HG03103 (cell line): ENCODE results near the gene POLR2I.
A peak's percentile ranks its signal among the peaks of the same experiment; 100 is the strongest.

ENCODE experiments used
- ATAC-seq: cut with Tn5 transposase; IDR thresholded peaks from one replicate; pipeline ENCODE4 v1.9.1; 2021; ENCODE audit warnings: low read depth; ENCODE audit not compliant: unreplicated experiment

Gene POLR2I

GRCh38 chr19:36114721-36115452 lies at the start of gene POLR2I:
TSS of gene POLR2I (minus strand) at chr19:36114875. CDS start at chr19:36114856, 19 bp downstream.
- peak; percentile 71 for ATAC-seq

GRCh38 chr19:36163813-36164212 lies 49.1 kb upstream of the POLR2I start:
- no peak for ATAC-seq

DNA sequence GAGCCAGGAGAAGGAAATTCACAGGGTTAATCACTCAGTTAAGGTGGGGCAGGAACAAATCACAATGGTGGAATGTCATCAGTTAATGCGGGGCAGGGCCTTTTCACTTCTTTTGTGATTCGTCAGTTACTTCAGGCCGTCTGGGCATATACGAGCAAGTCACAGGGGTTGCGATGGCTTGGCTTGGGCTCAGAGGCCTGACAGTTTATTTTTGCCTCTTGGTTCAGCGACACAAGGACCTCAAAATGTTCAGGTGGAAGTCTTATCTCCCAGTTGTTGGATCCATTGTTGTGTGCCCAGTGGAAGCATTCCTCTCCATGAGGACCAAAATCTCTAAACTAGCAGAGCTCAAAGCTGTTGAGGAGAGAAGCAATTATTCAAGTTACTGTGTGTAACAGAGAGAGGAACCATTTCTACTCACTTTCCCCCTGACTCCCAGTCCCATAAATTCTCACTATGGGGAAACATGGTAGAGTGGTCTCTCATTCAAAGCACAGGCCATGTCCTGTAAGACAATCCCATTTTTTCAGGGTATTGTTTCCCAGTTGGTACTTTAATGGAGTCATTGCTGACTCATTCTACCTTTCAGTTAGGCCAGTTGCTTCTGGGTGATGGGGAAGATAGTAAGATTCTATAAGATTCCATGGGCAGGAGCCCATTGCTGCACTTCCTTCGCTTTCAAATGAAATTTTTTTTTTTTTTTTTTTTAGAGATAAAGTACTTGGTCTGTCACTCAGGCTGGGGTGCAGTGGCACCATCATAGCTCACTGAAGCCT lies 46.3 kb upstream of the POLR2I start:
- no peak for ATAC-seq

DNA sequence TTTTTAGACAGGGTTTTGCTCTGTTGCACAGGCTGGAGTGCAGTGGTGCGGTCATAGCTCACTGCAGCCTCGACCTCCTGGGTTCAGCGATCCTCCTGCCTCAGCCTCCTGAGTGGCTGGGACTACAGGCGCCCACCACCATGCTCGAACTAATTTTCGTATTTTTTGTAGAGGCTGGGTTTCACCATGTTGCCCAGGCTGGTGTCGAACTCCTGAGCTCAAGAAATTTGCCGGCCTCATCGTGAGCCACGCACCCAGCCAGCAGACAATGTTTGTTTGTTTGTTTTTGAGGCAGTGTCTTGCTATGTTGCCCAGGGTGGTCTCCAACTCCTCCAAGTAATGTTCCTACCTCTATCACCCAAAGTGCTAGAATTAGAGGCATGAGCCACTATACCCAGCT lies 38.5 kb upstream of the POLR2I start:
- ATAC-seq = no peak

DNA sequence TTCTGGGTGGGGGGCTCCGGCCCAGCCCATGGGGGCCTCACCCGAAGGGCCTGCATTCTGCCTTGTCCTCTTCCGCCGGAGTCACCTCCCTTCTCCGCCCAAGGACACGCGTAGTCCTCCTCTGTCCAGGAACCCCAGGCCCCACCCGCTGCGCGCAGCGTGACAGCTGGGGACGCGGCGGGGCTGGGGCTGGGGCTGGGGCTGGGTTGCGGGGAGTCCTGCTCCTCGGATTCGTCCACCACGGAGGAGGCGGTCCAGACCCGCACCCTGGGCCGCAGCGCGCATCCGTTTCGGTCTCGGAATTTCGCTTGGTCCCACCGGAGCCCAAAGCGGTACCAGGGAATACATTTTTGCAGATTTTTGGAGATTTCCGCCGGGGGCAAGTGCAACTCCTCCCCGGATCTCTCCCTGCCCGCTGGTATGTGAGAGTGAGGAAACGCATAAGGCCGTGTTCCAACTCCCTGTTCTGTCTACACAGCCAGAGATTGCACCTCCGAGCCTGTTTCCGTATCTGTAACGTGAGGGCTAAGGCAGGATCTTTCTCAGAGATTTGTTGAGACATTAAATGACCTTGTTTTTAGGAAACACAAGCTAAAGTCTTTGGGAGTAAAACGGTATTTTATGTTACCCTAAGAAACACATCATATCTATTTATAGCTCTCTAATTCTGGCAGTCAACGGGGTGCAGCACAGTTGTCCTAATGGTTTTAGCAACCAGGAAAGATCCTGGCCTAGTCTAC lies 37.8 kb upstream of the POLR2I start, which contains the start of gene COX7A1:
Gene COX7A1 (minus strand): TSS at position 96 of the 740 bp plus-strand sequence. CDS start 40 bp downstream, at position 56.
- ATAC-seq = no peak

DNA sequence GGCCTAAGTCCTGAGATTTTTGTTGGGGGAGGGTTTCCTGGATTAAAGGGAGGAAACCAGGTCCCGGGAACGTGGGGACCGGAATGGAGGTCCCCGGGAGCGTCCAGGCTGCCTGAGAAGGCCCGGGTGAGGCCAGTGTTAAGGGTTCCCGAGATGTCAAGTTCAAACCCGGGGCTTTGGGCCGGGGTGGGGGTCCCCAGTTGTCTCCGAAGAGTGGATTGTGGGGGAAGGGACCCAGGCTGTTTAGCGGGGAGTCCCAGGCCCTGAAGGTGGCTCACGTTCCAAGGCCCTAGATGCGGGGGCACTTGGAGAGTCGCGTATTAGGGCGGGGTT lies 37.3 kb upstream of the POLR2I start:
- no peak for ATAC-seq

- no peak for ATAC-seq
Measured at GRCh38 chr19:36151144-36152018, 36.7 kb upstream of the POLR2I start.

DNA sequence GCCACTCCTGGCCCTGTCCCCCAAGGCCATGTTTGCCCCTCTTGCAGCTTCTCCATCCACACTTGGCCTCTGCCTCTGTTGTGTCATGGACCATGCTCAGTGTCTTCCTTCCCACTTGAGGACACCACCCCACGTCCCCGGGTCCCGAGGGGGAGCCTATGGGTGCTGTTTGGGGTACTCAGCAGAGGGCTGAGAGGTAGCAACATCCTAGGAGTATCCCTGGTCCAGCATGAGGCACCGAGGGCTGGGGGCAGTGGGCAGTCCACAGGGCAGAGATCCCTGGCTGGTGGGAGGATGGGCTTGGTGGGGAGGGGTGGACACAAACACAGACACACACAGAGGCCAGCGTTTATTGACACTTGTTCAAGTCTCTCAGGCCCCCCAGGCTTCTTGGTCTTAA lies 35.9 kb upstream of the POLR2I start:
- ATAC-seq = no peak

DNA sequence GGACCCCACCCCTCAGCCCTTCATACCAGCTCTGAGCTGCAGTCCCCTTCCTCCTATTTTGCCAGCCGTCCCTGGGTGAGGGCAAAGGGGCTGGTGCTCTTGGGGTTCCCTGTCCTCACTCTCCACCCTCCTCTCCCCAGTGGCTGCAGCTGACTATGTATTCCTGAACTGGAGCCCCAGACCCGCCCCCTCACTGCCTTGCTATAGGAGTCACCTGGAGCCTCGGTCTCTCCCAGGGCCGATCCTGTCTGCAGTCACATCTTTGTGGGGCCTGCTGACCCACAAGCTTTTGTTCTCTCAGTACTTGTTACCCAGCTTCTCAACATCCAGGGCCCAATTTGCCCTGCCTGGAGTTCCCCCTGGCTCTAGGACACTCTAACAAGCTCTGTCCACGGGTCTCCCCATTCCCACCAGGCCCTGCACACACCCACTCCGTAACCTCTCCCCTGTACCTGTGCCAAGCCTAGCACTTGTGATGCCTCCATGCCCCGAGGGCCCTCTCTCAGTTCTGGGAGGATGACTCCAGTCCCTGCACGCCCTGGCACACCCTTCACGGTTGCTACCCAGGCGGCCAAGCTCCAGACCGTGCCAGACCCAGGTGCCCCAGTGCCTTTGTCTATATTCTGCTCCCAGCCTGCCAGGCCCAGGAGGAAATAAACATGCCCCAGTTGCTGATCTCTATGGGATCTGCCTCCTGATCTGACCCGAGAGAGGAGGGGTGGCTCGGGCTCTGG lies 35.2 kb upstream of the POLR2I start:
- ATAC-seq = no peak

DNA sequence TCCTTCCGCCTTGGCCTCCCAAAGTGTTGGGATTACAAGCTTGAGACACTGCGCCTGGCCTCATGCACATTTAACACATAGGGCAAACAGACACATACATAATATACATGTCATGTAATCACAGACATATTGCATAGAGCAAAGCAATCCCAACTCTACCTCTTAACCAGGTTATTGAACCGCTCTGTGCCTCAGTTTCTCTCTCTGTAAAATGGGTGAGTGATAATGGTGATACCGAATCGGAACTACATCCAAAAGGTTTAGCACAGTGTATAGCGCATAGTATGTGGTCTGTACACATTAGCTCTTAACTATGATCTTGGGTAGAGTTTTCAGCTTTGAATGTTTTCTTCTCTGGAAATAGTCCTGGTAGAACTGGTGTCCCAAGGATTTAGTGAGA lies 29.9 kb upstream of the POLR2I start:
- no peak for ATAC-seq

GRCh38 chr19:36142496-36142895 lies 27.8 kb upstream of the POLR2I start:
- ATAC-seq = no peak

DNA sequence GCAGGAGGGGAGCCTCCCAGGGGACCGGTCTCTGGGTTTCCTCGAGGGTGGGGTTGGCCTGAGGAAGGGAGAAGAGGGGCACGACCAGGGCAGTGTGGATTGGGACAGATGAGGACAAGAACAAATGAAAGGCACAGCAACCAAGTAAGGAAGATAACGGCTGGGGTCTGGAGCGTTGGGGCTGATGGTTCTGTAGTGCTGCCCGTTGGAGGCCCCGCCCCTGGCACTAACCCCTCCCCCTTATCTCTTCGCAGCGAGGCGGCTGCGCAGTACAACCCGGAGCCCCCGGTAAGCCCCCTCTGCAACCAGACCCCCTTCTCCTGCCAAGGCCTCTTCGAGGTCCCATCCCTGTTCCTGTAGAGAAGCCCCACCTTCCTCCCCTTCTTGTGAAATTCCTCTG lies 27.4 kb upstream of the POLR2I start:
- ATAC-seq = no peak

DNA sequence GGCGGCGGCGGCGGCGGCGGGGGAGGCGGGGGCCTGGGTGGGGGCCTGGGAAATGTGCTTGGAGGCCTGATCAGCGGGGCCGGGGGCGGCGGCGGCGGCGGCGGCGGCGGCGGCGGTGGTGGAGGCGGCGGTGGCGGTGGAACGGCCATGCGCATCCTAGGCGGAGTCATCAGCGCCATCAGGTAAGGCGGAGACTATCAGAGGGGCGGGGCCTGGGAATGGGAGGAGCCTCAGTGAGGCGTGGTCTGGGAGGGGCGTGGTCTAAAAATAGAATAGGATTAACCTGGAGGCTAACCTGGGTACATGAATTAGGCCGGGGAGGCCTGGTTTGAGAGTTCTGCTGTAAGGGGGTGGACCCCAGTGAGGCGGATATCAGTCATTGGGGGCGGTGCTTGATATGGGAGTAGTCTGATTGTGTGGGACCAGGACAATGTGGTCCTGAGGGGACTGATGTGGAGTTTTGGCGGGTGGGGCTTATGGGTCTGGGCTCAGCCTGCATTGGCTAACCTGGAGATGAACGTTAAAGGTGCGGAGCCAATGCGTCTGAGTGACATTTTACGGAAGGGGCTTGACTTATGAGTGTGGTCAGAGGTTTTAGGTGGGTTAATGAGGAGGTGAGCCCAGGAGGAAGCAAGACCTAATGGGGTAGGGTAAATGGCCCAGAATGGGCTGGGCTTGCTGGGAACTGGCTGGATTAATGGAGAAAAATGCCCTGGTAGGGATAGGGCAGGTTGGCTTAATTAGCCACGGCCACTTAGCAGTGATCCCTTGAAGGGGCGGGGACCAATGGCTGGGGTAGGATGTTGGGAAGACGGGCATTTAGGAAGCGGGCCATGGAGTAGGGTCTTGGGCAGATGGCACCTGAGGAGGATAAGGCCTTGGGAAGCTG lies 26.6 kb upstream of the POLR2I start:
- no peak for ATAC-seq

- ATAC-seq = no peak
Measured at GRCh38 chr19:36140304-36141038, 25.8 kb upstream of the POLR2I start.

DNA sequence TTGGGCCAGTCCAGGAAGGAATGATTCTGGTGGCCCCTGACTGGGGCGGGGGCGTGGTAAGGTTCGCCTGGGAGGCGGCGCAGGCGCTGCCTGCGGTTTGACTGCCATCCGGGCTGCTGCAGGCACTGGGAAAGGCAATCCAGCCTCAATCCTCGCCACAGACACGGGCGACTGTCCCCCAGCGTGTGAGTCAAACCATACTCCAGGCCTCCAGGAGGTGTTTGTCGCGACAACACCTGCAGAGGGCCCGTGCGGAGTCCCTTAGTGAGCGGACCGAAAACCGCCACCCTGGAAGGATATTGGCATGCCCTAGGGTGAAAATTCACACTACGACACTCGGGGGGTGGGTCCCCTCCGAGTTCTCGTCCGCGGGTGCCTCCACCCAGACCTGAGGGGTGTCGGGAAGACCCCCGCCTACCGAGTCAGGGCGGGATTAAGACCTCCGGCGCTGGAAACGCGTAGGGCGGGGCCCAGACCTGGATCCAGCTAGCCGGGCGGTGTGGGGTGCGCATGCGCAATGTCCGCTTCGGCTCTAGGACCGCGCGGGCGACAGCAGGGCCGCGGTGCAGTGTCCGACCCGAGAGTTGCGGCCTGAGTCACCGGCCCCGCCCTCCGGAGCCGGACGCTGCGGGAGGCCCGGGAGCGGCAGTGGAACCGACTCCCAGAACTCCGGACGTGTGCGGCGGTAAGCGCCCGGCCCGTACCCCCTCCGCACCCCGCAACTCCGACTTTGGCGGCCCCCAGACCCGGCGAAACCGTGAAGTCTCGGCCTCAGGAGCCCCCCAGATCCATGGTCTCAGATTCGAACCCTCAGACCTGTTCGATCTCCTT lies 25.0 kb upstream of the POLR2I start, which contains the start of gene CAPNS1:
Gene CAPNS1 (plus strand): TSS at position 594 of the 831 bp plus-strand sequence. CDS start 946 bp downstream, outside the sequence.
- ATAC-seq = peak; percentile 72

- no peak for ATAC-seq
Measured at GRCh38 chr19:36139120-36139472, 24.4 kb upstream of the POLR2I start.
